SU-DHL-6 (cell line): ENCODE measurements around the gene HOXA5.
A peak's percentile ranks its signal among the peaks of the same experiment; 100 is the strongest.

Source experiments
- H2AFZ ChIP-seq: fragments of 200-600 bp; sonication (generic); 2 replicates; pipeline ENCODE4 v1.6.1; 2014; ENCODE audit warnings: low read depth, mild to moderate bottlenecking, moderate library complexity, mixed read lengths, antibody characterized with exemption, low read length; ENCODE audit not compliant: severe bottlenecking
- H3F3A ChIP-seq: fragments of 200-600 bp; shearing (Covaris generic); 2 replicates; pipeline ENCODE4 v1.6.0; 2016; ENCODE audit warnings: antibody characterized with exemption, mild to moderate bottlenecking; ENCODE audit not compliant: insufficient read depth
- H3K27ac ChIP-seq: fragments of 200-600 bp; sonication (generic); 2 replicates; pipeline ENCODE4 v1.5.1; 2016; ENCODE audit warnings: low read depth, mild to moderate bottlenecking, low read length, moderate library complexity, mixed read lengths
- H3K27me3 ChIP-seq: fragments of 200-600 bp; sonication (generic), shearing (Covaris generic); 2 replicates; pipeline ENCODE4 v1.6.0; 2014; ENCODE audit warnings: mild to moderate bottlenecking, low read length
- H3K36me3 ChIP-seq: fragments of 200-600 bp; sonication (generic); 2 replicates; pipeline ENCODE4 v1.6.1; 2014; ENCODE audit warnings: mild to moderate bottlenecking, low read length, mixed read lengths
- H3K4me2 ChIP-seq: fragments of 300-600, 200-600 bp; shearing (Covaris generic), sonication (generic); 2 replicates; pipeline ENCODE4 v1.6.0; 2014; ENCODE audit warnings: low read length, low read depth, mild to moderate bottlenecking; ENCODE audit not compliant: poor library complexity, severe bottlenecking
- H3K4me3 ChIP-seq: fragments of 200-600 bp; sonication (generic); 2 replicates; pipeline ENCODE4 v1.5.1; 2014; ENCODE audit warnings: antibody characterized with exemption, low read length, mild to moderate bottlenecking, mixed read lengths; ENCODE audit not compliant: insufficient read depth, poor library complexity, severe bottlenecking
- H3K79me2 ChIP-seq: fragments of 200-600 bp; sonication (generic); 2 replicates; pipeline ENCODE4 v1.6.1; 2014; ENCODE audit warnings: mild to moderate bottlenecking, low read length, moderate library complexity; ENCODE audit not compliant: insufficient read depth
- H3K9ac ChIP-seq: fragments of 200-600 bp; sonication (generic); 2 replicates; pipeline ENCODE4 v1.7.0; 2014; ENCODE audit warnings: mild to moderate bottlenecking, low read length
- H3K9me2 ChIP-seq: fragments of 200-600 bp; sonication (generic); replicated peaks from 2 replicates; pipeline ENCODE4 v1.6.1; 2014; ENCODE audit warnings: low read length; ENCODE audit not compliant: insufficient read depth
- H3K9me3 ChIP-seq: fragments of 200-600 bp; sonication (generic); 2 replicates; pipeline ENCODE4 v1.6.1; 2014; ENCODE audit warnings: low read length, mixed read lengths; ENCODE audit not compliant: insufficient read depth
- H4K20me1 ChIP-seq: fragments of 200-600 bp; sonication (generic); 2 replicates; pipeline ENCODE4 v1.6.1; 2014; ENCODE audit warnings: low read depth, mild to moderate bottlenecking, antibody characterized with exemption, low read length, moderate library complexity, mixed read lengths
- EZH2phosphoT487 ChIP-seq: fragments of 200-600 bp; sonication (generic), shearing (Covaris generic); conservative IDR thresholded peaks from 2 replicates; pipeline ENCODE4 v1.6.1; 2018; ENCODE audit warnings: mild to moderate bottlenecking, antibody characterized with exemption, low read length, moderate library complexity, mixed read lengths
- TF ChIP-seq, protein P1 (sequence below): fragments of 200-600 bp; sonication (generic); IDR thresholded peaks from one replicate; pipeline ENCODE4 v1.5.1; 2017; ENCODE audit warnings: antibody characterized with exemption, mild to moderate bottlenecking, low read length, moderate library complexity; ENCODE audit not compliant: insufficient read depth, poor library complexity, severe bottlenecking

HOXA5 gene

DNA sequence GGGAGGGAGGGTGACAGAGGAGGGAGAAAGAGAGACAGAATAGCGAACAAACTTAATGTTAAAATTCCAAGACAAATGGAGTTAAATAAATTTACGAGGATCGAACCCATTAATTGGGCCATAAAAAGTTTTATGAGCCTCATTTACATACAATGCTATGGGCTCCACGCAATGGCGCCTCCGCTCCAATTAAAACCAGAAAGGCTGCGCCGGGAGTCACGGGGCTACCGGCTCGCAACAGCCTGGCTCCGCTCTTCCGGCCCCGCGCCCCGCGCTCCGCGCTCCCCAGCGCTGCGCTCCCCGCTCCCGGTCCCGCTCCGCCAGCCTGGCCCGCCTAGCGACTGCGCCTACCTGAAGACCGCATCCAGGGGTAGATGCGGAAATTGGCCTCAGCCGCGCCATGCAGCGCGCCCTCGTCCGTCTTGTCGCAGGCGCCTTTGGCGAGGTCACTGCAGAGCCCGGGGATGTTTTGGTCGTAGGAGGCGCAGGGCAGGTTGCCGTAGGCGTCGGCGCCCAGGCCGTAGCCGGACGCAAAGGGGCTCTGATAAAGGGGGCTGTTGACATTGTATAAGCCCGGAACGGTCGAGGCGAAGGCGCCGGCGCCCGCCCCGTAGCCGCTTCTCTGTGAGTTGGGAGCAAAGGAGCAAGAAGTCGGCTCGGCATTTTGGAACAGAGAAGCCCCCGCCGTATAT lies 12.5 kb upstream of the HOXA5 start:
- peak overlapping the region; percentile 83 for H3K9ac ChIP-seq
- 0 out of 2 replicates have a peak, but pooled peaks cover 4% of the 10 kb centered on the region for H3K79me2 ChIP-seq
- peak overlapping the region; percentile 85 for H3K27ac ChIP-seq
- H3K4me3 ChIP-seq: peak overlapping the region; percentile 69
- H3F3A ChIP-seq: peaks cover 17% of the 10 kb centered on the region
- no peak for TF ChIP-seq EZH2phosphoT487
- TF ChIP-seq, protein P1, sequence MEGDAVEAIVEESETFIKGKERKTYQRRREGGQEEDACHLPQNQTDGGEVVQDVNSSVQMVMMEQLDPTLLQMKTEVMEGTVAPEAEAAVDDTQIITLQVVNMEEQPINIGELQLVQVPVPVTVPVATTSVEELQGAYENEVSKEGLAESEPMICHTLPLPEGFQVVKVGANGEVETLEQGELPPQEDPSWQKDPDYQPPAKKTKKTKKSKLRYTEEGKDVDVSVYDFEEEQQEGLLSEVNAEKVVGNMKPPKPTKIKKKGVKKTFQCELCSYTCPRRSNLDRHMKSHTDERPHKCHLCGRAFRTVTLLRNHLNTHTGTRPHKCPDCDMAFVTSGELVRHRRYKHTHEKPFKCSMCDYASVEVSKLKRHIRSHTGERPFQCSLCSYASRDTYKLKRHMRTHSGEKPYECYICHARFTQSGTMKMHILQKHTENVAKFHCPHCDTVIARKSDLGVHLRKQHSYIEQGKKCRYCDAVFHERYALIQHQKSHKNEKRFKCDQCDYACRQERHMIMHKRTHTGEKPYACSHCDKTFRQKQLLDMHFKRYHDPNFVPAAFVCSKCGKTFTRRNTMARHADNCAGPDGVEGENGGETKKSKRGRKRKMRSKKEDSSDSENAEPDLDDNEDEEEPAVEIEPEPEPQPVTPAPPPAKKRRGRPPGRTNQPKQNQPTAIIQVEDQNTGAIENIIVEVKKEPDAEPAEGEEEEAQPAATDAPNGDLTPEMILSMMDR: no peak
- no peaks in the 10 kb centered on the region for H3K27me3 ChIP-seq
- no peaks in the 10 kb centered on the region for H3K9me2 ChIP-seq
- 0 out of 2 replicates have a peak, but pooled peaks cover 4% of the 10 kb centered on the region for H3K36me3 ChIP-seq
- H3K4me2 ChIP-seq: peak overlapping the region; percentile 83
- no peaks in the 10 kb centered on the region for H4K20me1 ChIP-seq
- peak overlapping the region; percentile 77 for H2AFZ ChIP-seq
- no peaks in the 10 kb centered on the region for H3K9me3 ChIP-seq

DNA sequence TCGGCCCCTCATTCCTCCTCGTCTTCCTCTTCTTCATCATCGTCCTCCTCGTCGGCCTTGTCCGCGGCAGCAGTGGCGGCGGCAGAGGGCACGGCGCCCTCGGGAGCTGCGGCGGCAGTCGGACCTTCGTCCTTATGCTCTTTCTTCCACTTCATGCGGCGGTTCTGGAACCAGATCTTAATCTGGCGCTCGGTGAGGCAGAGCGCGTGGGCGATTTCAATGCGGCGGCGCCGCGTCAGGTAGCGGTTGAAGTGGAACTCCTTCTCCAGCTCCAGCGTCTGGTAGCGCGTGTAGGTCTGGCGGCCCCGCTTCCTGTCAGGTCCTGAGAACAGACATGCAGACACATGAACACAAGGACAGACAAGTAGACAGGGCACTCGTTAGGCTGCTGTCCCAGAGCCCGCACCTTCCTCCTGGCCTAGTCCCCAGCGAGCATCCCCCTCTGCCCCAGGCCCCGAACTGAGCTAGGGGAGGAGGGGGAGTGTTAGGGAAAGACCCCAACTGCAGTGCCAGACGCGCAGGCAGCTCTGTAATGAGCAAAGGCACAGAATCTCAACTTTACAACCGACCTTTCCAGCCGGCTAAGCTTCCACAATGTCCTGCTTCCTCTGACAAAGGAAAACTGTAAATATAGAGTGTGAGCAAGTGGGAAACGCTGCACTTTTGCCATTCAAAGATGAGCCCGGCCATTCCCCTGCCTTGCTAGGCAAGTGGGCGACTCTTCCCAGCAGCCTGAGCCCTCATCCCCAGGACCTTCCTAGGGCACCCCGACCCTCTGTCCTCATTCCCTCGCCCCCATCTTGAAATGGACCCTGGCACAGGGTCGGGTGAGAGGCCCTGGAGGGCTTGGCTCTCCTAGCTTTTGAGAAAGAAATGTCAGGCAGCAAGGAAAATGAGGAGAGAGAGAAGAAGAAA lies 11.7 kb upstream of the HOXA5 start:
- H3K9ac ChIP-seq: peak overlapping the region; percentile 83
- H3K27ac ChIP-seq: peak overlapping the region; percentile 85
- peak overlapping the region; percentile 77 for H2AFZ ChIP-seq
- no peaks in the 10 kb centered on the region for H3K9me2 ChIP-seq
- TF ChIP-seq, protein P1: no peak
- TF ChIP-seq EZH2phosphoT487: no peak
- no peaks in the 10 kb centered on the region for H4K20me1 ChIP-seq
- no peaks in the 10 kb centered on the region for H3K27me3 ChIP-seq
- H3K4me2 ChIP-seq: peak overlapping the region; percentile 83
- H3K36me3 ChIP-seq: 0 out of 2 replicates have a peak, but pooled peaks cover 4% of the 10 kb centered on the region
- H3K79me2 ChIP-seq: peaks cover 8% of the 10 kb centered on the region; the same call in 1 of the 2 replicates
- no peaks in the 10 kb centered on the region for H3K9me3 ChIP-seq
- H3K4me3 ChIP-seq: peak overlapping the region; percentile 69
- H3F3A ChIP-seq: peaks cover 17% of the 10 kb centered on the region

DNA sequence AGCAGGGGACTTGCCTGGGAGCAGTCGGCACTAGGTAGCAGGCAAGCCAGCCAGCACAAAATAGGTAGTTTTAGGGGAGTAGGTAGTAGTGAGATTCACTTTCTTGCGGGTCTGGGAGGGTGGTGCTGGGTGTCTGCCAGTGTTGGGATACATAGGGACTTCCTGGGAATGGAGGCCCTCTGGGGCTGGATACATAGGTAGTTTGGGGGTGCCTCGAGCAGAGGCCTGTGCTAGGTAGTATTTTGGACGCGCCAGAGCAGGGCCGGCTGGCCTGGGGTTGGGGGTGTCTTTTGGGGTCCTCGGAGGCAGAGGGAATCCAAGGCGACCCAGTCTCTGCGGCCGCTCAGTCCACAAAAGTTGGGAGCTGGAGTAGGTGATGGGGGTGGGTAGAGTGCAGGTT lies 10.9 kb upstream of the HOXA5 start:
- Histone ChIP-seq H4K20me1 (no peaks in the 10 kb centered on the region), H3K36me3 (0 out of 2 replicates have a peak, but pooled peaks cover 4% of the 10 kb centered on the region), H3K27ac (no peak overlapping the region), H3K9me2 (no peaks in the 10 kb centered on the region), H3K4me2 (peak overlapping the region; percentile 83), H3F3A (peaks cover 13% of the 10 kb centered on the region), H3K4me3 (no peak overlapping the region), H3K9me3 (no peaks in the 10 kb centered on the region), H3K9ac (peak overlapping the region; percentile 83), H3K27me3 (no peaks in the 10 kb centered on the region), H3K79me2 (peaks cover 15% of the 10 kb centered on the region; the same call in 1 of the 2 replicates), H2AFZ (peak overlapping the region; percentile 77)
- TF ChIP-seq, protein P1: no peak
- TF ChIP-seq EZH2phosphoT487: no peak
